HG03354 (cell line): ENCODE measurements around the gene PRDM12.
A peak's percentile ranks its signal among the peaks of the same experiment; 100 is the strongest.

Source experiments
- ATAC-seq: cut with Tn5 transposase; IDR thresholded peaks from one replicate; pipeline ENCODE4 v1.9.1; 2021; ENCODE audit warnings: mild to moderate bottlenecking; ENCODE audit not compliant: unreplicated experiment, poor library complexity, severe bottlenecking

The PRDM12 gene

DNA sequence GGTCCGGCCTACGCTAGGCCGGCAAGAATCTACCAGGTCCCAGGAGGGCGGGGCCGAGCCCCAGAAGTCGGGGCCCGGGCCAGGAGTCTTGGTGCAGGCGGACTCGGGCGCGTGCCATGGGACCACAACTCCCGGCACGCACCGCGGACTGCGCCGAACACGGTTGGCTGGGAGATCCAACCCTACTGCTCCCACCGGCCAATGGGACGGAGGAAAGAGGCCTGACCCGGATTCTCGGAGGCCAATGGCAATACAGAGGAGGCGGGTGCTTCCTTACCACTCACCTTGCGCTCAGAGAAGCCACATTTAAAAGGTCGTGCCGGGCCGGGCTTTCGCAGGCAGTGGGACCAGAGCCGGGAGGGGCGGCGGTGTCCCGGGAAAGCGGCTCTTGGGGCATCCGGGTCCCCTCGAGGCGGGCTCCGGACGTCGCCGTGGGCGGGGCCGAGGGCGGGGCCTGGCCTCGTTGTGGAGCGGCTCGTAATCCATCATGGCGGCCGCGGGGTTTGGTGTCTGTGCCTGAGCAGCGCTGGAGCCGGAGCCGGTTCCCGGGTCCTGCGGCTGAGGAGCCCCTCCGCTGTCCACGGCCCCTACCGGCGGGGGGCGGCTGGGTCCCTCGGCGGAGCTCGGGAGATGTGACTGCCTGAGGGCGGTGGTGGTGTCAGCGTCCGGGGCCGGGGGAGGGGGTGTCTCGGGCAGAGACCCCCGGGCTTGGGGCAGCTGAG is 48.3 kb downstream of the PRDM12 start:
- peak; percentile 98 for ATAC-seq

DNA sequence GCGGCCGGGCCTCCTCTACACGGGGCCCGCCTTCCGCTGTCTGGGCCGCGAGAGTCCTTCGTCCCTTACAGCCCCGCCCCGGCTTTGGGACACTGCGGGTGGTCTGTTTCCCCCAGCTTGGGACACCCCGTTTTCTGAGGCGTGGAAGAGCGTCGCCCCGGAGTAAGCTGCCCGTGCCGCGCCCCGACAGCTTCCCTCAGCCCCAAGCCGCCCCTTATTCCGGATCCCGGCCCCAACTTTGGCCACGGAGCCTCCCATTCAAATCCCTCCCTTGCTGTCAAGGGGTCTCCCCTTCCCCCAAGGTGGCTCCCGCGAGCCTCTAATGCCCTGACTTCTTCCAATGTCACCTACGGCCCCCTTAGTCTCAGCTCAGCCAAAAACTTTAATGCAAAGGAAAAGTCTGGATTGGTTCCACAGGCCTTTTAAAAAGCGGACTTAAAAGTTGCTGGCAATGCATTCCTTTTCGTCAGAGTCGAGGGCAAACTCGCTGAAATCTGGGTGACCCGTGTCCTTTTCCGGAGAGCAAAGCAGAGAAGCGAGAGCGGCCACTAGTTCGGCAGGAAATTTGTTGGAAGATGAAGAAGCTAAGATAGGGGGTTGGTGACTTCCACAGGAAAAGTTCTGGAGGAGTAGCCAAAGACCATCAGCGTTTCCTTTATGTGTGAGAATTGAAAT is 49.0 kb downstream of the PRDM12 start:
- ATAC-seq, result peak; percentile 13

DNA sequence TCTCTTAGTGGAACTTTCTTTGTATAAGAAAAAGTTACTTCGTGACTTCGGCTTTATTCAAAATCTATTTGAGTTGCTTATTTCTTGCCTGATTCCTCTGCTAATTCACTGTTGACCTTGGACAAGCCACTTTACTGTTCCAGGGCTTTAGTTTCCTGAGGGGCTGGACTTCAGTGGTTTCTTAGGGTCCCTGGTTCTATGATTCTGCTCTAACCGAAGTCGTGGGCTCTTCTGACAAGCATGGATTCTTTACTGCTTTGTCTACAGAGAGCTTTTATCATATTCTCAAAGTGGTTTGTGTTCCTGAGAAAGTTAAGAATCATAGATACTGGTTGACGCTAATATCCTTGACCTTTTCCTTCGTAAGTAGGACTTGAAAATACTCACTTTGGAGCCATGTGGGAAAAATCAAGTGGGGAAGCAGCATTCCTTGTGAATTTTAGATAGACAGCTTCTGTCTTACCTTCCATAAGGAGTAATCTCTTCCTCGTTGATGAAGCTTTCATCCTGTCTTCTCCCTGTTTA is 50.3 kb downstream of the PRDM12 start:
- ATAC-seq, result no peak

DNA sequence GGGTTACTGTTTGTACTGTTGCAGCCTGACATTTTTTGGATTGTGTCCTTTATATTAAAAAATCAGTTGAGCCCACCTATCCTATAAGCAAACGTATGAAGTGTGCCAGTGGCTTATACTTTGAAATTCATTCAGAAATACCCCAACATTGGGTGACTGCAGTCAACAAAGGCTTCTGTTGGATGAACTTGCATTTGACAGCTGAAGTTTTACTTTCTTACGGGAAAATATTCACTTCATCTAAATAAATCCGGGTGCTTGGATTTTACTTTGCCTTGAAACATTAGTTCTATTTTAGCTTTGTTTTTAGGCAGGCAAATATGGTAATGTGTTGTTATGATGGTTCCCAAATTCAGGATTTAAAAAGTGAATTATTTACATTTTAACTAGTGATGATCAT is 50.9 kb downstream of the PRDM12 start:
- ATAC-seq, result no peak

DNA sequence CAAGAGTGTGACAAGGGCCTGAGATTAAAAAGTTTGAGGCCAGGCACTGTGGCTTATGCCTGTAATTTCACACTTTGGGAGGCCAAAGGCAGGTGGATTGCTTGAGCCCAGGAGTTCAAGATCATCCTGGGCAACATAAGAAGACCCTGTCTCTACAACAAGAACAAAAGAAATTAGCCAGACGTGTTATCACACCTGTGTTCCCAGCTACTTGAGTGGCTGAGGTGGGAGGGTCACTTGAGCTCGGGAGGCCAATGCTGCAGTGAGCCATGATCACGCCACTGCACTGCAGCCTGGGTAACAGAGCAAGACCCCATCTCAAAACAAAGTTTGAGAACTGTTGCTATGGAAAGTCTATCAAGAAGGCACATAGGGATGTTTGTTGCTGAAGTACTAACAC is 54.2 kb downstream of the PRDM12 start:
- ATAC-seq, result no peak

DNA sequence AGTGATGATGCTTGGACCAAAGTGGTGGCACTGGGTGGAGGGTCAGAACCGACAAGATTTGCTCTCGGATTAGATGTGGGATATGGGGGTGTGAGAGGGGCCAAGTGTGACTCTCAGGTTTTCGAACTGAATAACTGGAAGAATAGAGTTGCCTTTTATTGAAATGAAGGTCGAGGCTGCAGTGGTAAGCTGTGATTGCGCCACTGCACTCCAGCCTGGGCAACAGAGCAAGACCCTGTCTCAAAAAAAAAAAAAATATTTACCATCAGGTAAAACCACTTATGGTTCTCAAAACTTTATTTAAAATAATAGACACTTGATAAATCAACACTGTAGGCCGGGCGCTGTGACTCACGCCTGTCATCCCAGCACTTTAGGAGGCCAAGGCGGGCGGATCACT is 56.4 kb downstream of the PRDM12 start:
- ATAC-seq, result no peak

DNA sequence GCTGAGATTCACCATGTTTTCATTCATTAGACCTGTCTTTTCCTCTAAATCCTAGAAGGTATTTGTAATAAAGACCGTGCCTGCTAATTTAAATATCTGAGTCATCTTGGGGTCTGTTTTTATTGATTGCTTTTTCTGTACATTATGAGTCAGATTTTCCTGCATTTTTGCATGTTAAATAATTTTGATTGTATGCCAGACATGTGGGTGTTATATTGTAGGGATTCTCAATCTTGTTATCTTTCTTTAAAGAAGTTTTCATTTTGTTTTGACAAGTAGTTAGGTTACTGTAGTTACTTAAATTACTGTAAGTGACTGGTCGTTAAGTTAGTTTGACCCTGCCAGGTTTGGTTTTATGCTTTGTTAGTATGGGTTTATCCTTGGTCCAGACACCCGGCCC is 64.3 kb downstream of the PRDM12 start:
- no peak for ATAC-seq

DNA sequence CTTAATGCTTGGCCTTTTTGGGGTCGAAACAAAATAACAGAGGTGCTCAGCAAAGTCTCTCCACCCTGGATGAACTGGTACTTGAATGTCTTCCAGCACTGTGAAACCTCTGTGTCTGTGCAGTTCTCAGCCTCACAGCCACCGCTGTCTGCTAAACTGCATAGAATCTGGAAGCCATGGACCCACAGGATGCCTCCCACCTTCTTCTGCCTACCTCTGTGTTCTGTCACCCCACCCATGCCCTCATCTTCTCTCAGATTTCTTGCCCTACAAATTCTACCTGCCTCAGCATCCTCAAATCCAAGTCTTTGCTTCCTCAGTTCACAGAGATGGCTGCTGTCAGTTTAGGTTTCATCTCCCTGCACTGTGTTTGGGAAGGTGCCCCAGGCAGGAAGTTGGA is 64.8 kb downstream of the PRDM12 start:
- ATAC-seq, result no peak

DNA sequence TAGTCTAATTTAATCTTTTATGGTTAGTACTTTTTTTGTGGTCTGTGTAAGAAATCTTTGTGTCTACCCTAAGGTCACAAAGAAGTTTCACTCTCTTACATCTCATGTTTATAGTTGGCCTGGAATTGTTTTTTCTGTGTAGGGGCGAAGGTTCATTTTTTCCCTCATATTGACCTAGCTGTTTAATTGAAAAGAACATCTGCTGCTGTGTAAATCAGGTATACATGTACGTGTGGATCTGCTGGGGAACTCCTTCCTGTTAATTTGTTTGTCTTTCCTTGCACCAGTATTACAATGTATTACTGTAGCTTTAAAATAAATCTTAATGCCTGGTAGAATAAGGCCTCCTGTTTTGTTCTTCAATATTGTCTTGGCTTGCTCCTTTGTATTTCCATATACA is 67.0 kb downstream of the PRDM12 start:
- no peak for ATAC-seq

DNA sequence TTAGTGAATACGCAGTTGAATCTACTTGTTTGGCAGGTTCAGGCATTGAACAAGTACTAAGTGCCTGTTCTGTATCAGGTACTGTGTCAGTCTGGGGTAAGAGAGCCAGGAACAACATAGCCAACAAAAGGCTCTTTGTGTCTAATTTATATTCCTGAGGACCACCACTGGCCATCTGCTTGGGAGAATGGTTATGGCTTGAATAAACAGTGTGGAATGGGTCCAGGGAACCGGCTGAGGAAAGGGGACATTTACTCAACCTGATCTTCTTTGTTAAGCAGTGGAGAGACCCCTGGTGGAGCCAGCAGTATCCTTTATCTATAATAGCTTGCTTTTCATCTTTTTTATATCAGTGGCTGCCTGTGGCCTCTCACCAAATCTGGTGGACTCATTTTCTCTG is 67.7 kb downstream of the PRDM12 start:
- no peak for ATAC-seq
